Measurements from ENCODE around the gene CASP3.

The CASP3 gene

GRCh38 chr4:184644553-184645307 lies 4.5 kb downstream of the CASP3 start:
- ChIA-PET CTCF (no interaction called here), POLR2A (interaction anchor here (0.9 to 1.3 kb wide), 2 partner anchors 90 to 170 kb away, joined by 4 read pairs; partner anchors contain the start of genes CENPU and IRF2)
- no peak for TF ChIP-seq ARNT (IDR thresholded peaks at IDR 0.05)
- no peak for TF ChIP-seq NFRKB (IDR thresholded peaks at IDR 0.05)
- no peak for TF ChIP-seq CTBP1 (IDR thresholded peaks at IDR 0.05; ENCODE audit: borderline replicate concordance)
- TF ChIP-seq TARDBP (IDR thresholded peaks at IDR 0.05), result no peak
- TF ChIP-seq PKNOX1 (IDR thresholded peaks at IDR 0.05), result no peak
- no peak for TF ChIP-seq FOXK2 (IDR thresholded peaks at IDR 0.05)
- no peak for TF ChIP-seq LEF1 (IDR thresholded peaks at IDR 0.05; ENCODE audit: borderline replicate concordance)
- TF ChIP-seq FOXA1 (IDR thresholded peaks at IDR 0.05), result no peak
- TF ChIP-seq ELF4 (IDR thresholded peaks at IDR 0.05), result no peak
- no peak for TF ChIP-seq FOXM1 (IDR thresholded peaks at IDR 0.05; ENCODE audit: borderline replicate concordance)
- no peak for TF ChIP-seq L3MBTL2 (conservative IDR thresholded peaks at IDR 0.05)
- no peak for TF ChIP-seq BHLHE40 (IDR thresholded peaks at IDR 0.05; ENCODE audit: borderline replicate concordance)
- no peak for TF ChIP-seq HDGF (IDR thresholded peaks at IDR 0.05; ENCODE audit: borderline replicate concordance)
- TF ChIP-seq SUZ12 (IDR thresholded peaks at IDR 0.05), result no peak
- TF ChIP-seq ZNF384 (IDR thresholded peaks at IDR 0.05), result no peak
- TF ChIP-seq SP1 (IDR thresholded peaks at IDR 0.05), result no peak
- no peak for DNase-seq (ENCODE audit: extremely low spot score)

DNA sequence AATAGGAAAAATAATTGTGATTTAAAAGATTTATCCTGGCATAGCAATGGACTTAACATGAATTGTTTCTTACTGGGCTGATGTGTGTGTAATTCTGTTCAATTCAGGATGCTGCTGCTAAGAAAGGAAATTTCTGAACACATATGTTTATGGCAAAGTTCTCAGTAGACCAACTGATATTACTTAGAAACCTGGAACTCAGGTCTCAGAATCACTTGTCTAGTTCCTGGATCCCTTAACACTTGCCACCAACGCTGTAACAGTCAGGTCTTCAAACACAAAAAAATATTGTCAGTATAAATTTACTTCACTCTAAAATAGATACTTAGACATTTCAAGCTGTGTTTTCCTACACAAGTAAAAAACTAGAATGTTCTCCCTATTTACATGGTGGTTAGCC lies 5.5 kb downstream of the CASP3 start:
- TF ChIP-seq PKNOX1 (IDR thresholded peaks at IDR 0.05), result no peak
- TF ChIP-seq ARNT (IDR thresholded peaks at IDR 0.05), result no peak
- no peak for TF ChIP-seq LEF1 (IDR thresholded peaks at IDR 0.05; ENCODE audit: borderline replicate concordance)
- no peak for TF ChIP-seq TARDBP (IDR thresholded peaks at IDR 0.05)
- no peak for TF ChIP-seq SUZ12 (IDR thresholded peaks at IDR 0.05)
- TF ChIP-seq SP1 (IDR thresholded peaks at IDR 0.05), result no peak
- TF ChIP-seq FOXK2 (IDR thresholded peaks at IDR 0.05), result no peak
- no peak for TF ChIP-seq L3MBTL2 (conservative IDR thresholded peaks at IDR 0.05)
- TF ChIP-seq BHLHE40 (IDR thresholded peaks at IDR 0.05; ENCODE audit: borderline replicate concordance), result no peak
- no peak for TF ChIP-seq ELF4 (IDR thresholded peaks at IDR 0.05)
- no peak for TF ChIP-seq CTBP1 (IDR thresholded peaks at IDR 0.05; ENCODE audit: borderline replicate concordance)
- TF ChIP-seq NFRKB (IDR thresholded peaks at IDR 0.05), result no peak
- TF ChIP-seq FOXA1 (IDR thresholded peaks at IDR 0.05), result no peak
- no peak for TF ChIP-seq HDGF (IDR thresholded peaks at IDR 0.05; ENCODE audit: borderline replicate concordance)
- TF ChIP-seq FOXM1 (IDR thresholded peaks at IDR 0.05; ENCODE audit: borderline replicate concordance), result no peak
- ChIA-PET POLR2A (no interaction called here), CTCF (interaction anchor here (0.7 kb wide), 1 partner anchor 229 kb away, joined by 3 read pairs; no protein-coding TSS in a partner anchor)
- DNase-seq (ENCODE audit: extremely low spot score), result no peak

DNA sequence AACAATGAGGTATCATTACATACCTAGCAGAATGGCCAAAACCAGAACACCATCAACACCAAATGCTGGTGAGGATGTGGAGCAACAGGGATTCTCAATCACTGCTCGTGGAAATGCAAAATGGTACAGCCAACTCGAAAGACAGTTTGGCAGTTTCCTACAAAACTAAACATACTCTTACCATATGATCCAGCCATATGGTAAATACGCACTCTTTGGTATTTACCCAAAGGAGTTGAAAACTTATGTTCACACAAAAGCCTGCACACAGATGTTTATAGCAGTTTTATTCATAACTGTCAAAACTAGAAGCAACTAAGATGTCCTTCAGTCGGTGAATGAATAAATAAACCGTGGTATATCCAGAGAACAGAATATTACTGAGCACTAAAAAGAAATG lies 7.8 kb downstream of the CASP3 start:
- CTCF ChIA-PET, result no interaction called here
- TF ChIP-seq HDGF (IDR thresholded peaks at IDR 0.05; ENCODE audit: borderline replicate concordance) (no peak), FOXM1 (IDR thresholded peaks at IDR 0.05; ENCODE audit: borderline replicate concordance) (no peak), ZNF384 (IDR thresholded peaks at IDR 0.05) (no peak), BHLHE40 (IDR thresholded peaks at IDR 0.05; ENCODE audit: borderline replicate concordance) (no peak), NFRKB (IDR thresholded peaks at IDR 0.05) (no peak), ELF4 (IDR thresholded peaks at IDR 0.05) (no peak), FOXK2 (IDR thresholded peaks at IDR 0.05) (no peak), PKNOX1 (IDR thresholded peaks at IDR 0.05) (no peak), CTBP1 (IDR thresholded peaks at IDR 0.05; ENCODE audit: borderline replicate concordance) (no peak), LEF1 (IDR thresholded peaks at IDR 0.05; ENCODE audit: borderline replicate concordance) (no peak), SP1 (IDR thresholded peaks at IDR 0.05) (no peak), ARNT (IDR thresholded peaks at IDR 0.05) (no peak), SUZ12 (IDR thresholded peaks at IDR 0.05) (no peak), TARDBP (IDR thresholded peaks at IDR 0.05) (no peak), L3MBTL2 (conservative IDR thresholded peaks at IDR 0.05) (no peak)
- POLR2A ChIA-PET, result no interaction called here
- no peak for DNase-seq (ENCODE audit: extremely low spot score)

- CTCF ChIA-PET, result no interaction called here
- POLR2A ChIA-PET, result no interaction called here
- TF ChIP-seq HDGF (IDR thresholded peaks at IDR 0.05; ENCODE audit: borderline replicate concordance) (no peak), L3MBTL2 (conservative IDR thresholded peaks at IDR 0.05) (no peak), ELF4 (IDR thresholded peaks at IDR 0.05) (no peak)
- no peak for DNase-seq (ENCODE audit: extremely low spot score)
Observed at GRCh38 chr4:184641022-184641421, 8.2 kb downstream of the CASP3 start.

- ChIA-PET POLR2A (interaction anchor here (2.6 kb wide), 1 partner anchor 12 kb away, joined by 10 read pairs; the partner anchor contains the start of genes CASP3 and PRIMPOL), CTCF (no interaction called here)
- DNase-seq (ENCODE audit: extremely low spot score), result no peak
- TF ChIP-seq ARNT (IDR thresholded peaks at IDR 0.05), result no peak
- TF ChIP-seq HDGF (IDR thresholded peaks at IDR 0.05; ENCODE audit: borderline replicate concordance), result no peak
- no peak for TF ChIP-seq BHLHE40 (IDR thresholded peaks at IDR 0.05; ENCODE audit: borderline replicate concordance)
- TF ChIP-seq CTBP1 (IDR thresholded peaks at IDR 0.05; ENCODE audit: borderline replicate concordance), result no peak
- no peak for TF ChIP-seq SP1 (IDR thresholded peaks at IDR 0.05)
- TF ChIP-seq PKNOX1 (IDR thresholded peaks at IDR 0.05), result no peak
- no peak for TF ChIP-seq FOXK2 (IDR thresholded peaks at IDR 0.05)
- no peak for TF ChIP-seq ZNF384 (IDR thresholded peaks at IDR 0.05)
- no peak for TF ChIP-seq L3MBTL2 (conservative IDR thresholded peaks at IDR 0.05)
- TF ChIP-seq SUZ12 (IDR thresholded peaks at IDR 0.05), result no peak
Observed at GRCh38 chr4:184636897-184637296, 12.3 kb downstream of the CASP3 start.

Measured in HEK293T (cell line).